GM21360 (cell line): ENCODE measurements around the gene MYO15B.
"Not testable (repeated sequence)": the region's sequence is repeated elsewhere in the genome, so short reads cannot be mapped to it uniquely, and the experiment has no call there.

Source experiments
- ATAC-seq: cut with Tn5 transposase; IDR thresholded peaks from one replicate; pipeline ENCODE4 v1.9.1; 2021; ENCODE audit warnings: mild to moderate bottlenecking, moderate library complexity; ENCODE audit not compliant: unreplicated experiment

MYO15B gene

GRCh38 chr17:75575197-75575596, 12.4 kb upstream of the MYO15B start:
- no peak for ATAC-seq

DNA sequence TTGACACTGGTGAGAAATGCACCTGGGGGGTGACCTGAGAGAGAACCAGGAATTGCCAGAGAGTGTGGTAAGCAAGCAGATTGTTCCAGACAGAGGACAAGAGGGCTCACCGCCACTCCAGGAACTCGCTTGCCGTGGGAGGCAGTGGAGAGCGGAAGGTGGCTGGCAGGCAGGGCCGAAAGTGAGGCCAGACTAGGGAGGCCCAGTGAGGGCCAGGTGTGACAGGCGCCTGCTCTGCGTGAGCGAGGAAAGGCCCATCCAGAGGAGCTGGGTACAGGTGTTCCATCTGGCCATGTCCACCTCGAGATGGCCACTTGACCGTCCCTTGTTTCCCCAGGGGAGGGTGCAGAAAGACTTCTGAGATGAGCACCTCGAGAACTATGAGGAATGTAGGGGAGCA, 11.9 kb upstream of the MYO15B start:
- no peak for ATAC-seq

GRCh38 chr17:75576661-75577060, 10.9 kb upstream of the MYO15B start:
- ATAC-seq: no peak

GRCh38 chr17:75581121-75581725, 6.4 kb upstream of the MYO15B start:
- ATAC-seq: not testable (repeated sequence)

- not testable (repeated sequence) for ATAC-seq
These were observed 4.4 kb upstream of the MYO15B start for GRCh38 chr17:75583197-75583596.

DNA sequence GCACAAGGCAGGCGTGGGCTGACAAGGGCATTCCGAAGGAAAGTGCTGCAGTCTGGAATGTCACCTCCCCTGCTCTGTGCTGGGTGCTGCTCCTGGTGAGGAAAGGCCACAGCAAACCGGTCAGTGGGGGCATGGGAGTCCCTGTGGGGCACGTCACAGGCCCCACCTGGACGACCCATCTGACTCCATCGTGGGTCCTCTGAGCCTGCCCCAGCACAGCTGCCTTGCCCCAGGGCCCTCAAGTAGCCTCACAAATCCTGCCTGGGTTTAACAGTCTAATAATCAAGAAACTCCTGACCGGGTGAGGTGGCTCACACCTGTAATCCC, 2.8 kb upstream of the MYO15B start:
- no peak for ATAC-seq

- peak; percentile 12 for ATAC-seq
These were observed 1.0 kb downstream of the MYO15B start for GRCh38 chr17:75588596-75589011.

DNA sequence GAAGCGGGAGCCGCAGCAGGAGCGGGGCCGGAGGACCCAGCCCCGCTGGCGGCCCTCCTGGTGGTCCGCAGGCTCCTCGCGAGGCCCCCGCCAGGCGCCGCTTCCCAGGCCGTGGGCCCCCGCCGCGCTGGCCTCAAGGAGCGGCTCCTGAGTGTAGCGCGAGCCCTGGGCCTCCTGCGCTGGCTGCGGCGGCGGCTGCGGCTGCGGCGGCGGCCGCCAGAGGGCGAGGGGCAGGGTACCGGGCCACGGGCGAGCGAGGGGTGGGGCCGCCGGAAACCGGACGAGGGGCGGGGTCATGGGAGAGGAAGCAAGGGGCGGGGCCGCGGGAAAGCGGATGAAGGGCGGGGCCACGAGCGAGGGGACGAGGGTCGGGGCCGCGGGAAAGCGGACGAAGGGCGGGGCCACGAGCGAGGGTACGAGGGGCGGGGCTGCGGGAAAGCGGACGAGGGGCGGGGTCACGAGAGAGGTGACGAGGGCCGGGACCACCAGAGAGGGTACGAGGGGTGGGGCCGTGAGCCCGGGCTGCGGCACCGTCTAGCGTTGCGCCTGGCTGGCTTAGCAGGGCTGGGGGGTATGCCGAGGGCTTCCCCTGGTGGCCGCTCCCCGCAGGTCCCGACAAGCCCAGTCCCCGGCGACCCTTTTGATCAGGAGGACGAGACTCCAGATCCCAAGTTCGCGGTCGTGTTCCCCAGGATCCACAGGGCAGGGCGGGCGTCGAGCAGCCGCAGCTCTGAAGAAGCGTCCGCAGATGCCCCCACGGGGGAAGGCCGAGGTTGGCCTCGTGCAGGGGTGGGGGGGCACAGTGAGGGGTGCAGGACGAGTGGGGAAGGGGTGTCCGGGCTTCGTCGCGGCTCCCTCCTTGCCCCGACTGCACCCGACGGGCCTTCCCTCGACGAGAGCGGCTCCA, 1.7 kb downstream of the MYO15B start:
- peak; percentile 59 for ATAC-seq

DNA sequence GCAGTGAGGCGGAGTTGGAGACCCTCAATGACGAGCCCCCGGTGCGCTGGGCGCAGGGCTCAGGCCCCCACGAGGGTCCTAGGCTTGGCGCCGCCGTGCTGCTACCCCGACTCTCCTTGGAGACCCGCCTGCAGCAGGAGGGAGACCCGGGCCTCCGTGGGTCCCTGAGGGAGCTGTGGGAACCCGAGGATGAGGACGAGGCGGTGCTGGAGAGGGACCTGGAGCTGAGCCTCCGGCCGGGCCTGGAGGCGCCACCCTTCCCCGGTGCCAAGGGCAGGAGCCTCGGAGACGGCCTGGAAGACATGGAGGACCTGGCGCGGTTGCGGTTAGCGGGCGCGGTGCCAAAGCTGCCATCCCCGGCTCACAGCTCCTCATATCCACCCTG, 2.3 kb downstream of the MYO15B start:
- ATAC-seq: no peak

- no peak for ATAC-seq
These were observed 2.7 kb downstream of the MYO15B start for GRCh38 chr17:75590314-75590761.

- ATAC-seq: no peak
These were observed 3.5 kb downstream of the MYO15B start for GRCh38 chr17:75590849-75591721.

DNA sequence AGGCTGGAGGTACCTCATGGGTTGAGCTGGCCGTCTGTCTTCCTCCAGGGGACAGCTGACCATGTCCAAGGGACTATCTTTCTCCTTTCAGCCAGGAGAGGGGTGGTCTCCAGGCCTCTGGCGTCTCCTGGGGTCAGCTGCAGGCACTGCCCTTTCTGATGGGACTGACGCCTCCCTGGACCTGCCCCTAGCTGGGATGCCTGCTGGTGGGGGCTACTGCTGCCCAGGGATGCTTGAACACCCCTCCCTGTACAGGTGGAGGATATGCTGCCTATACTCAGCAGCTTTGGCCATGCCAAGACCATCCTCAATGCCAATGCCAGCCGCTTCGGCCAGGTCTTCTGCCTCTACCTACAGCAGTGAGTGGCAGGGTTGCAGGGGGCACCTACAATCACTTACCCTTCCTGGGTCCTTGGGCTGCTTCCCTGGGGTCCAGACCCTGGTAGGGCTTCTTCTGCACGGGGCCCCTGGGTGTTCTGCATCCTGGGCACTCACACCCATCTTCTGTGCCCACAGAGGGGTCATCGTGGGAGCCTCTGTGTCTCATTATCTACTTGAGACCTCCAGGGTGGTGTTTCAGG, 4.2 kb downstream of the MYO15B start:
- no peak for ATAC-seq

- ATAC-seq: no peak
These were observed 4.9 kb downstream of the MYO15B start for GRCh38 chr17:75592348-75593020.

DNA sequence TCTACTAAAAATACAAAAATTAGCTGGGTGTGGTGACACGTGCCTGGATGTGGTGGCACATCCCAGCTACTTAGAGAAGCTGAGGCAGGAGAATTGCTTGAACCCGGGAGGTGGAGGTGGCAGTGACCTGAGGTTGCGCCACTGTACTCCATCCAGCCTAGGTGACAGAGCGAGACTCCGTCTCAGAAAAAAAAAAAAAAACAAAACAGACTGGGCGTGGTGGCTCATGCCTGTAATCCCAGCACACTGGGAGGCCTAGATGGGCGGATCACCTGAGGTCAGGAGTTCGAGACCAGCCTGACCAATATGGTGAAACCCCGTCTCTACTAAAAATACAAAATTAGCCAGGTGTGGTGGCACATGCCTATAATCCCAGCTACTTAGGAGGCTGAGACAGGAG, 5.8 kb downstream of the MYO15B start:
- not testable (repeated sequence) for ATAC-seq

DNA sequence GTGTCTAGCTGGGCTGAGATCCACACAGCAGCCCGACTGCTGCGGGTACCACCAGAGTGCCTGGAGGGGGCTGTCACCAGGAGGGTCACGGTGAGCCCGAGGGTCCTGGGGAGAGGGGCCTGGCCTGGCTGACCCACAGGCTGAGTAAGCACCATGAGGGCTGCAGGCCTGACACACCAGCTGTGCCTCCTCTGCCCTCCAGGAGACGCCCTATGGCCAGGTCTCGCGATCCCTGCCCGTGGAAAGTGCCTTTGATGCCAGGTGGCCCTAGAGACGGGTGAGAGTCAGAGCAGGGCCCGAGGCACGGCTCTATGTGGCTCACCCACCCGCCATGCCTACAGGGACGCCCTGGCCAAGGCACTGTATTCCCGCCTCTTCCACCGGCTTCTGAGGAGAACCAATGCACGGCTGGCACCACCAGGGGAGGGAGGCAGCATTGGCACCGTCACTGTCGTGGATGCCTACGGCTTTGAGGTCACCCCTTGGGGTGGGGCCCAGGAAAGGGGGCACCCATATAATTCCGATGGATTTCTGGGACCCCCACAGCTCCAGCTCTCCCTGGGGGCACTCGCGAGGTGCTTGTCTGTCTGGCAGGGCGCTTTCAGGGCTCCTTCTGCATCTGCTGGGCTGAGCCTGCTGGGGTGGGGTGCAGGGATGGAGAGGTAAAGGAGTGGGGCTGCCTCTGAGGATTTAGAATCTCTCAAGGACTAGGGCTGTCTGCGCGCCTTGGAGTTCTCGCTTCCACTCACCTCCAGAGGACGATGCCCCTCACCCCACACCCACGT, 7.1 kb downstream of the MYO15B start:
- no peak for ATAC-seq

DNA sequence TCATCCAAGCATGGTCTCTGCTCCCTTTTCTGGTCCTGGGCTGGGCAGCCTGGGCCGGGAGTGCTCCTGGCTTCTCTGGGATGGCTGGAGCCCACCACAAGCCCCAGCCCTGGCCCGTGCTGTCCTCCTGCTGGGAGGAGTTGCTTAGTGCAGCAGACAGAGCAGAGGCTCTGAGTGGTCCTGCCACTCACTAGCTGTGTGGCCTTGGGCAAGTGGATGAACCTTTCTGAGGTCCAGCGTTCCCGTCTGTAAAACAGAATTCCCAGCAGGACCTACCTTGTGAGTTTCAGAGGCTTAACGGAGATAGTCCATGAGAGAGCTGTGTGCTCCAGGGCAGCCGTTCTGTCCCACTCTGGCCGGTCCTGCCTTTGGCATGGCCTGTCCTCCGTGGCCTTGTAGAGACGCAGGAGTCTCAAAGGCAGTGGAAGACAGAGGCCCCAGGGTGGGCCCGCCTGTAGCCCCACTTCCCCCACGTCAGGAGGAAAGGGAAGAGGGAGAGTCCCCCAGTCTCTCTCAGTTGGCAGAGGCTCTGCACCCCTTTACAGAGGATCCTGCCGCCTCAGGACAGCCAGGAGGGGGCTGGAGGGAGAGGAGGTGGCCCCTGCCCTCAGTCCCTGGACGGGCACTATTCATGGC, 7.8 kb downstream of the MYO15B start:
- no peak for ATAC-seq

- no peak for ATAC-seq
These were observed 8.3 kb downstream of the MYO15B start for GRCh38 chr17:75595920-75596313.

DNA sequence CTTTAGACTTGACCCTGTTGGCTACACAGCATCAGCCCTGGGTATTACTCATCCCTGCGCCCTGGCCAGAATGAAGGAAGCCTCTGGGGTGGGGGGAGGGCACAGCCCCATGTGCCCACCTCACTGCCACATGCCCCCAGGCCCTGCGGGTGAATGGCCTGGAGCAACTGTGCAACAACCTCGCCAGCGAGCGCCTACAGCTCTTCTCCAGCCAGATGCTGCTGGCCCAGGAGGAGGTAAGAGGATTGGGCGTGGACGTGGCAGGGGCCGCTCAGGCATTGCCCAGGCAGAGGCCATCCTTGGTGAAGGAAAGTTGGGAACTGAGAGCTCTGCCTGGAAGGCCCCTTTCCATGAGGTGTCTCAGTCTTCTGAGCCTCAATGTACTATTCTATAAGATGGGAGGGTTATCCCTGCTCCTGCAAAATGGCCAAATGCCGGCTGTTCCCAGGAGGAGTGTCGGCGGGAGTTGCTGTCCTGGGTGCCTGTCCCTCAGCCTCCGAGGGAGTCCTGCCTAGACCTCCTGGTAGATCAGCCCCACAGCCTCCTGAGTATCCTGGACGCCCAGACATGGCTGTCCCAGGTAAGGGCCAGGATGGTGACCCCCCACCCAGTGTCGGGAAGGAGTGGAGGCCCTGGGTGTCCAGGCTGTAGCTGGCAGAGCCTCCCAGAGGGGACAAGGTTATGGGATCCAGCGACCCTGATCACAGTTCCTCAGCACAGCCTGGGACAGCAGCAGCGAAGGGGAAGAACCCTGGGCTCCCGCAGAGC, 8.9 kb downstream of the MYO15B start:
- ATAC-seq: no peak
